K562 (cell line): ENCODE measurements around the gene TMEM101. TPM values are rescaled to one million over a fixed set of nuclear protein-coding genes. Genes with fewer than 3 reads are reported as not detected.

Experiments used
- DACH1 ChIP-seq: fragments of 450-650 bp; IDR thresholded peaks from 2 replicates; pipeline ENCODE4 v1.6.1; 2018; ENCODE audit not compliant: partially characterized antibody
- MYNN ChIP-seq, 2 experiments: sonication (generic); formaldehyde crosslinking in 1 of 2; IDR thresholded peaks; 2 replicates each; pipeline versions ENCODE4 v1.5.0 to v1.6.1; 2016 to 2020; ENCODE audit warnings: antibody characterized with exemption in 1 of 2, missing genetic modification reagents in 1 of 2
- SAFB ChIP-seq: fragments of 200-400 bp; formaldehyde crosslinking; IDR thresholded peaks from 2 replicates; pipeline ENCODE4 v1.6.1; 2017; ENCODE audit warnings: low read depth, low read length, borderline replicate concordance
- SNIP1 ChIP-seq: fragments of 450-650 bp; IDR thresholded peaks from 2 replicates; pipeline ENCODE4 v1.7.1; 2017; ENCODE audit warnings: low read depth, mild to moderate bottlenecking
- USF2 ChIP-seq: sonication (generic); formaldehyde crosslinking; IDR thresholded peaks from 2 replicates; pipeline ENCODE4 v1.5.0; 2020; ENCODE audit warnings: missing genetic modification reagents
- WHSC1 ChIP-seq: IDR thresholded peaks from one replicate; pipeline ENCODE4 v1.6.1; 2012; ENCODE audit warnings: low read length, control low read depth, inconsistent platforms
- ZBTB40 ChIP-seq, 2 experiments: fragments of 450-650 bp in 1 of 2; sonication (generic) in 1 of 2; formaldehyde crosslinking in 1 of 2; IDR thresholded peaks; 2 replicates each; pipeline versions ENCODE4 v1.7.1 to v1.9.0; 2016 to 2022; ENCODE audit warnings: inconsistent platforms in 1 of 2, mild to moderate bottlenecking in 1 of 2, missing genetic modification reagents in 1 of 2
- ZKSCAN1 ChIP-seq: fragments of 150-350 bp; IDR thresholded peaks from 2 replicates; pipeline ENCODE4 v1.6.1; 2016; ENCODE audit warnings: low read depth, low read length
- ZNF551 ChIP-seq: fragments of 250-450 bp; sonication (Bioruptor Pico); IDR thresholded peaks from 2 replicates; pipeline ENCODE4 v1.5.0; 2021; ENCODE audit warnings: mild to moderate bottlenecking, moderate library complexity
- polyA plus RNA-seq, 8 experiments: library from polyadenylated mRNA; depleted of rRNA in 4 of 8; stranded (reverse) in 5 of 8; unstranded in 3 of 8; fragments of >200 nt; fragmentation: Nextera tagmentation in 2 of 8; fragmentation: Illumina TruSeq in 1 of 8; extraction: Ambion mirVana in 2 of 8; extraction: Trizol in 1 of 8; gene quantifications; 2 replicates each; pipeline versions ENCODE4 v1.2.1 to v1.2.3, GENCODE V29; 2011 to 2014; ENCODE audit warnings: inconsistent platforms in 1 of 8, missing spikeins in 1 of 8
- total RNA-seq, 7 experiments: library from RNA; depleted of rRNA in 6 of 7; stranded (reverse); fragments of >200 nt in 6 of 7; fragmentation: Illumina TruSeq in 2 of 7; extraction: Trizol in 2 of 7; gene quantifications; 2 replicates each; pipeline versions ENCODE4 v1.2.1 to v1.2.3, GENCODE V29; 2011 to 2021; ENCODE audit warnings: low replicate concordance in 1 of 7
- TF ChIP-seq, protein P1 (sequence below), 2 experiments: IDR thresholded peaks; 2 replicates each; pipeline ENCODE4 v1.6.1; 2011; ENCODE audit warnings: borderline replicate concordance in 1 of 2, control low read depth in 1 of 2, low read depth in 1 of 2, low read length in 1 of 2, mild to moderate bottlenecking in 1 of 2, mixed read lengths in 1 of 2, moderate library complexity in 1 of 2; ENCODE audit not compliant: insufficient read depth in 1 of 2, insufficient read length in 1 of 2, poor library complexity in 1 of 2, severe bottlenecking in 1 of 2; ENCODE audit errors: extremely low read depth in 1 of 2
- TF ChIP-seq, protein P2 (sequence below): fragments of 450-650 bp; IDR thresholded peaks from 2 replicates; pipeline ENCODE4 v1.7.0; 2016; ENCODE audit warnings: borderline replicate concordance

The TMEM101 gene
- total and polyA plus RNA-seq, 9 of the 15 experiments (the other 6 are each of a cell fraction or from before 2014, with no cell fraction given), result 21.2 to 110 (median 37.8) TPM

DNA sequence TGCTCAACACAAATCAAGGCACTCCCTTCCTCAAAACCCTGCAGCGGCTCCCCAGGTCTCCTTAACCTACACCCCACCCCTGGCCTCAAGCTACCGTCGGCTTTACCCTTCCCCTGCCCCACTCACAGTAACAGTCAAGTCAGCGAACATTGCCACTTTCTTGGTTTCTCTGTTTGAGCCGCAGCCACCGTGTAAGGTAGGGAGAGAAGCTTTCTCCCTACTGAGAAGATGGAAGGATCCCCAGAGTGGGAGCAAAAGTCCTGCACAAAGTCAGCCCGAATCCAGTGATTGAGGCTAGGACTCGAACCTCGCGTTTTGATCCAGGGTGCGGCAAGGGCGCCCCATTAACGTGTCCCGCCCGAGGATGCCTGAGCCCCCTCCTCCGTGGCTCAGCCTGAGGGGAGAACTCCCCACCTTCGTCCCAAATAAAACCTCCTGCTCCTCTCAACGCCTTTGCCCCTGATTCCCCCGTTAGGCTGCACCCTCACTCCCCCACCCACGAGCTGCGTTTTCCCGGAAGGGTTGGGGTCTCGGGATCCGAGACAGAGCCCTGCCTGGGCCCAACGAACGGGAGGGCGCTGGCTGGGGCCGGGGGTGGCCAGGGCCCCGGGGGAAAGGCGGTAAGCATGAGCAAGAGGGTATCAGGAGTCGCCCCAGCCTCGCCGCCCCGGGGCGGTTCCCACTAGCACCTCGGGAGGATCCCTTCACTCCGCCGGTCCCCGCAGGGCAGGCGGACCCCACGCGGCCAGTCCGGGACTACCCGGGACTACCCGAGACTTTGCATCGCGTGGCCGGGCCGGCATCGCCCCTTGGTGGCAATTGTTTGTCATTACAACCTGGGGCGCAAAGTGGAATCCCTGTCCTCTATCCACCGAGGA lies 20.3 kb downstream of the TMEM101 start (continued):
- TF ChIP-seq, protein P1, sequence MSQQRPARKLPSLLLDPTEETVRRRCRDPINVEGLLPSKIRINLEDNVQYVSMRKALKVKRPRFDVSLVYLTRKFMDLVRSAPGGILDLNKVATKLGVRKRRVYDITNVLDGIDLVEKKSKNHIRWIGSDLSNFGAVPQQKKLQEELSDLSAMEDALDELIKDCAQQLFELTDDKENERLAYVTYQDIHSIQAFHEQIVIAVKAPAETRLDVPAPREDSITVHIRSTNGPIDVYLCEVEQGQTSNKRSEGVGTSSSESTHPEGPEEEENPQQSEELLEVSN (IDR thresholded peaks at IDR 0.05; ENCODE audit: borderline replicate concordance in 1 of 2, extremely low read depth in 1 of 2, insufficient read depth in 1 of 2, insufficient read length in 1 of 2, low read depth in 1 of 2, low read length in 1 of 2, poor library complexity in 1 of 2, severe bottlenecking in 1 of 2), result peak in 1 of 2 experiments; percentile 32
- TF ChIP-seq ZBTB40 (IDR thresholded peaks at IDR 0.05) (no peak), ZBTB40 (CRISPR knock-in tag; IDR thresholded peaks at IDR 0.05) (no peak), DACH1 (no peak), MYNN (IDR thresholded peaks at IDR 0.05) (no peak), MYNN (CRISPR knock-in tag; IDR thresholded peaks at IDR 0.05) (no peak), ZNF551 (CRISPR knock-in tag) (no peak), SNIP1 (no peak), SAFB (peak; percentile 89), WHSC1 (no peak), USF2 (CRISPR knock-in tag) (no peak), ZKSCAN1 (no peak)
- TF ChIP-seq, protein P2, sequence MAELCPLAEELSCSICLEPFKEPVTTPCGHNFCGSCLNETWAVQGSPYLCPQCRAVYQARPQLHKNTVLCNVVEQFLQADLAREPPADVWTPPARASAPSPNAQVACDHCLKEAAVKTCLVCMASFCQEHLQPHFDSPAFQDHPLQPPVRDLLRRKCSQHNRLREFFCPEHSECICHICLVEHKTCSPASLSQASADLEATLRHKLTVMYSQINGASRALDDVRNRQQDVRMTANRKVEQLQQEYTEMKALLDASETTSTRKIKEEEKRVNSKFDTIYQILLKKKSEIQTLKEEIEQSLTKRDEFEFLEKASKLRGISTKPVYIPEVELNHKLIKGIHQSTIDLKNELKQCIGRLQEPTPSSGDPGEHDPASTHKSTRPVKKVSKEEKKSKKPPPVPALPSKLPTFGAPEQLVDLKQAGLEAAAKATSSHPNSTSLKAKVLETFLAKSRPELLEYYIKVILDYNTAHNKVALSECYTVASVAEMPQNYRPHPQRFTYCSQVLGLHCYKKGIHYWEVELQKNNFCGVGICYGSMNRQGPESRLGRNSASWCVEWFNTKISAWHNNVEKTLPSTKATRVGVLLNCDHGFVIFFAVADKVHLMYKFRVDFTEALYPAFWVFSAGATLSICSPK, result no peak
